ENCODE measurements around the gene REX1BD. TPM values are rescaled to one million over a fixed set of nuclear protein-coding genes. Genes with fewer than 3 reads are reported as not detected.

REX1BD gene
- total and polyA plus RNA-seq, 2 of the 13 experiments (the other 11 are each of a cell fraction or from before 2014, with no cell fraction given): 7.5 to 25.4 TPM

DNA sequence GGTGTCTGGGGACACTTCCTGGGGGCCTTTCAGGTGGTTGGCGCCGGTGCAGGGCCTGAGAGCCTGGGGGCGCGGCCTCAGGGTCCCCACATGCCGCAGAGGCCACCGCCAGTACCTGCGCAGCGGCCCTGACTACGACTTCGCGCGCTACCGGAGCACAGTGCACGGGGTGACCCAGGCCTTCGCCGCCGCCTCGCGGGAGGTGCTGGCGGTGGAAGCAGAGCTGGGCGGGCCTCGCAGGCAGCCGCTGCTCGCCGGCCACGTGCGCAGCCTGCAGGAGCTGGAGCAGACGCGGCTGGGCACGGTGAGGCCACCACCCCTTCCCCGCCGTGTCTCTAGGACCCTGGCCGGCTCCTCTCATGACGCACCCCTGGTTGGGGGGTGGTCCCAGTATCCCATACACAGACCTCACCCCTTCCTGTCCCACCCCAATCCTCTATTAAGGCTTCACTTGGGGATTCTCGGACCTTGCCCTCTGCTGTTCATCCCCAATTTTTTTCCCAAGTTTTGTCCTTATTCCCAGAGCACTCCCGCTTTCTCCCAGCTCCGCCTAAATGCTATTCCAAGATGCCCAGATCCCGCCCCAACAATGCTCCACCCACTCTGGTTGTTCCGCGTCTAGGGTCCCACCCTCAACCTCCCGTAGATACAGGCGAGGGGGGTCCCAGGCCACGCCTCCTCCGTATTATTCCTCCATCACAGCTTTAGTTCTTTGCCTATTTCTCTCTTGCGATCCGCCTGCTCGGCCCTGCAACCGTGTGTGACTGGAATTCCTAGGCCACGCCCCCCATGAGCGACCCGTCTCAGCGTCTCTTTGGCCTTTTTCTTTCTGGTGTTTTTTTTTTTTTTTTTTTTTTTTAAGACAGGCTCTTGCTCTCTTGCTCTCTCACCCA lies 1.0 kb downstream of the REX1BD start (continued):
- TF ChIP-seq HINFP (CRISPR knock-in tag; IDR thresholded peaks at IDR 0.05; ENCODE audit: low read depth) (peak; percentile 76), SALL1 (CRISPR knock-in tag; IDR thresholded peaks at IDR 0.05) (peak; percentile 94), ZEB1 (IDR thresholded peaks at IDR 0.05; ENCODE audit: insufficient replicate concordance, low read depth) (no peak), ZNF232 (CRISPR knock-in tag; IDR thresholded peaks at IDR 0.05; ENCODE audit: borderline replicate concordance) (peak; percentile 95), DDIT3 (CRISPR knock-in tag; IDR thresholded peaks at IDR 0.05) (no peak), MIER3 (CRISPR knock-in tag; IDR thresholded peaks at IDR 0.05; ENCODE audit: borderline replicate concordance) (no peak), NR2F6 (IDR thresholded peaks at IDR 0.05) (no peak), NR2F6 (CRISPR knock-in tag; IDR thresholded peaks at IDR 0.05) (no peak), ZNF510 (CRISPR knock-in tag; IDR thresholded peaks at IDR 0.05; ENCODE audit: low read depth) (peak; percentile 99; the same call in 1 of the 2 replicates), PHF8 (CRISPR knock-in tag; IDR thresholded peaks at IDR 0.05) (0 out of 2 replicates have a peak, but pooled peaks have one; percentile 10), GTF3A (CRISPR knock-in tag; conservative IDR thresholded peaks at IDR 0.05) (no peak)
- TF ChIP-seq, protein P1, sequence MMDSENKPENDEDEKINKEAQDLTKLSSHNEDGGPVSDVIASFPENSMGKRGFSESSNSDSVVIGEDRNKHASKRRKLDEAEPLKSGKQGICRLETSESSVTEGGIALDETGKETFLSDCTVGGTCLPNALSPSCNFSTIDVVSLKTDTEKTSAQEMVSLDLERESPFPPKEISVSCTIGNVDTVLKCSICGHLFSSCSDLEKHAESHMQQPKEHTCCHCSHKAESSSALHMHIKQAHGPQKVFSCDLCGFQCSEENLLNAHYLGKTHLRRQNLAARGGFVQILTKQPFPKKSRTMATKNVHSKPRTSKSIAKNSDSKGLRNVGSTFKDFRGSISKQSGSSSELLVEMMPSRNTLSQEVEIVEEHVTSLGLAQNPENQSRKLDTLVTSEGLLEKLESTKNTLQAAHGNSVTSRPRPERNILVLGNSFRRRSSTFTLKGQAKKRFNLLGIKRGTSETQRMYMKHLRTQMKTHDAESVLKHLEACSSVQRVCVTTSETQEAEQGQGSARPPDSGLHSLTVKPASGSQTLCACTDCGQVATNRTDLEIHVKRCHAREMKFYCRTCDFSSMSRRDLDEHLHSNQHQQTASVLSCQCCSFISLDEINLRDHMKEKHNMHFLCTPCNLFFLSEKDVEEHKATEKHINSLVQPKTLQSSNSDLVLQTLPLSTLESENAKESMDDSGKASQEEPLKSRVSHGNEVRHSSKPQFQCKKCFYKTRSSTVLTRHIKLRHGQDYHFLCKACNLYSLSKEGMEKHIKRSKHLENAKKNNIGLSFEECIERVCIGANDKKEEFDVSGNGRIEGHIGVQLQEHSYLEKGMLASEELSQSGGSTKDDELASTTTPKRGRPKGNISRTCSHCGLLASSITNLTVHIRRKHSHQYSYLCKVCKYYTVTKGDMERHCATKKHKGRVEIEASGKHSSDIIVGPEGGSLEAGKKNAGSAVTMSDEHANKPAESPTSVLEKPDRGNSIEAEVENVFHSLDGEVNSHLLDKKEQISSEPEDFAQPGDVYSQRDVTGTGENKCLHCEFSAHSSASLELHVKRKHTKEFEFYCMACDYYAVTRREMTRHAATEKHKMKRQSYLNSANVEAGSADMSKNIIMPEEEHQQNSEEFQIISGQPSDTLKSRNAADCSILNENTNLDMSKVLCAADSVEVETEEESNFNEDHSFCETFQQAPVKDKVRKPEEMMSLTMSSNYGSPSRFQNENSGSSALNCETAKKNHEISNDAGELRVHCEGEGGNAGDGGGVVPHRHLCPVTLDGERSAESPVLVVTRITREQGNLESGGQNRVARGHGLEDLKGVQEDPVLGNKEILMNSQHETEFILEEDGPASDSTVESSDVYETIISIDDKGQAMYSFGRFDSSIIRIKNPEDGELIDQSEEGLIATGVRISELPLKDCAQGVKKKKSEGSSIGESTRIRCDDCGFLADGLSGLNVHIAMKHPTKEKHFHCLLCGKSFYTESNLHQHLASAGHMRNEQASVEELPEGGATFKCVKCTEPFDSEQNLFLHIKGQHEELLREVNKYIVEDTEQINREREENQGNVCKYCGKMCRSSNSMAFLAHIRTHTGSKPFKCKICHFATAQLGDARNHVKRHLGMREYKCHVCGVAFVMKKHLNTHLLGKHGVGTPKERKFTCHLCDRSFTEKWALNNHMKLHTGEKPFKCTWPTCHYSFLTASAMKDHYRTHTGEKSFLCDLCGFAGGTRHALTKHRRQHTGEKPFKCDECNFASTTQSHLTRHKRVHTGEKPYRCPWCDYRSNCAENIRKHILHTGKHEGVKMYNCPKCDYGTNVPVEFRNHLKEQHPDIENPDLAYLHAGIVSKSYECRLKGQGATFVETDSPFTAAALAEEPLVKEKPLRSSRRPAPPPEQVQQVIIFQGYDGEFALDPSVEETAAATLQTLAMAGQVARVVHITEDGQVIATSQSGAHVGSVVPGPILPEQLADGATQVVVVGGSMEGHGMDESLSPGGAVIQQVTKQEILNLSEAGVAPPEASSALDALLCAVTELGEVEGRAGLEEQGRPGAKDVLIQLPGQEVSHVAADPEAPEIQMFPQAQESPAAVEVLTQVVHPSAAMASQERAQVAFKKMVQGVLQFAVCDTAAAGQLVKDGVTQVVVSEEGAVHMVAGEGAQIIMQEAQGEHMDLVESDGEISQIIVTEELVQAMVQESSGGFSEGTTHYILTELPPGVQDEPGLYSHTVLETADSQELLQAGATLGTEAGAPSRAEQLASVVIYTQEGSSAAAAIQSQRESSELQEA (CRISPR knock-in tag; IDR thresholded peaks at IDR 0.05; ENCODE audit: not compliant biosample characterization): peak; percentile 65
- TF ChIP-seq, protein P2, sequence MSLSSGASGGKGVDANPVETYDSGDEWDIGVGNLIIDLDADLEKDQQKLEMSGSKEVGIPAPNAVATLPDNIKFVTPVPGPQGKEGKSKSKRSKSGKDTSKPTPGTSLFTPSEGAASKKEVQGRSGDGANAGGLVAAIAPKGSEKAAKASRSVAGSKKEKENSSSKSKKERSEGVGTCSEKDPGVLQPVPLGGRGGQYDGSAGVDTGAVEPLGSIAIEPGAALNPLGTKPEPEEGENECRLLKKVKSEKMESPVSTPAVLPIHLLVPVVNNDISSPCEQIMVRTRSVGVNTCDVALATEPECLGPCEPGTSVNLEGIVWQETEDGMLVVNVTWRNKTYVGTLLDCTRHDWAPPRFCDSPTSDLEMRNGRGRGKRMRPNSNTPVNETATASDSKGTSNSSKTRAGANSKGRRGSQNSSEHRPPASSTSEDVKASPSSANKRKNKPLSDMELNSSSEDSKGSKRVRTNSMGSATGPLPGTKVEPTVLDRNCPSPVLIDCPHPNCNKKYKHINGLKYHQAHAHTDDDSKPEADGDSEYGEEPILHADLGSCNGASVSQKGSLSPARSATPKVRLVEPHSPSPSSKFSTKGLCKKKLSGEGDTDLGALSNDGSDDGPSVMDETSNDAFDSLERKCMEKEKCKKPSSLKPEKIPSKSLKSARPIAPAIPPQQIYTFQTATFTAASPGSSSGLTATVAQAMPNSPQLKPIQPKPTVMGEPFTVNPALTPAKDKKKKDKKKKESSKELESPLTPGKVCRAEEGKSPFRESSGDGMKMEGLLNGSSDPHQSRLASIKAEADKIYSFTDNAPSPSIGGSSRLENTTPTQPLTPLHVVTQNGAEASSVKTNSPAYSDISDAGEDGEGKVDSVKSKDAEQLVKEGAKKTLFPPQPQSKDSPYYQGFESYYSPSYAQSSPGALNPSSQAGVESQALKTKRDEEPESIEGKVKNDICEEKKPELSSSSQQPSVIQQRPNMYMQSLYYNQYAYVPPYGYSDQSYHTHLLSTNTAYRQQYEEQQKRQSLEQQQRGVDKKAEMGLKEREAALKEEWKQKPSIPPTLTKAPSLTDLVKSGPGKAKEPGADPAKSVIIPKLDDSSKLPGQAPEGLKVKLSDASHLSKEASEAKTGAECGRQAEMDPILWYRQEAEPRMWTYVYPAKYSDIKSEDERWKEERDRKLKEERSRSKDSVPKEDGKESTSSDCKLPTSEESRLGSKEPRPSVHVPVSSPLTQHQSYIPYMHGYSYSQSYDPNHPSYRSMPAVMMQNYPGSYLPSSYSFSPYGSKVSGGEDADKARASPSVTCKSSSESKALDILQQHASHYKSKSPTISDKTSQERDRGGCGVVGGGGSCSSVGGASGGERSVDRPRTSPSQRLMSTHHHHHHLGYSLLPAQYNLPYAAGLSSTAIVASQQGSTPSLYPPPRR (CRISPR knock-in tag; IDR thresholded peaks at IDR 0.05; ENCODE audit: borderline replicate concordance): peak; percentile 84
